OCI-LY7 (cell line): Measurements from ENCODE around the gene UBTD1.

Source experiments
- CTCF ChIP-seq: fragments of 200-600 bp; sonication (generic); conservative IDR thresholded peaks from 2 replicates; pipeline ENCODE4 v1.5.1; 2014; ENCODE audit warnings: mild to moderate bottlenecking, antibody characterized with exemption, low read length, moderate library complexity, mixed read lengths
- EZH2phosphoT487 ChIP-seq: fragments of 200-600 bp; sonication (generic); IDR thresholded peaks from 2 replicates; pipeline ENCODE4 v1.6.1; 2018; ENCODE audit warnings: low read depth, borderline replicate concordance, mild to moderate bottlenecking, mixed run types, antibody characterized with exemption, low read length, moderate library complexity, mixed read lengths

- no peak for TF ChIP-seq CTCF
- no peak for TF ChIP-seq EZH2phosphoT487
Measured at GRCh38 chr10:97574374-97575126, 75.8 kb downstream of the UBTD1 start.
